CD8-positive, alpha-beta memory T cell (primary cell): ENCODE results near the gene C2CD4D. TPM values are rescaled to one million over a fixed set of nuclear protein-coding genes. Genes with fewer than 3 reads are reported as not detected.

Experiments
- CTCF ChIA-PET: fragments of 350-600 bp; sonication (Branson Sonifier 250); formaldehyde crosslinking; loops from one replicate; lab custom pipeline; 2021; ENCODE audit warnings: antibody characterized with exemption; lab: Charles Lee
- POLR2A ChIA-PET: fragments of 350-600 bp; sonication (Branson Sonifier 250); formaldehyde crosslinking; loops from one replicate; lab custom pipeline; 2021; ENCODE audit warnings: antibody characterized with exemption; lab: Charles Lee
- DNase-seq, 5 donors: peaks; one replicate each; pipeline versions ENCODE4 v3.0.0 to v3.0.0-alpha.2; 2020 to 2022; ENCODE audit warnings: mixed read lengths in 1 of 5
- H3K27ac ChIP-seq: one replicate; pipeline ENCODE4 v1.7.0; 2013; ENCODE audit warnings: low read depth, mild to moderate bottlenecking, low read length, moderate library complexity
- H3K27me3 ChIP-seq: 2 replicates; pipeline ENCODE4 v1.7.0; 2013; ENCODE audit warnings: low read length, mild to moderate bottlenecking; ENCODE audit not compliant: insufficient read depth, poor library complexity, severe bottlenecking
- H3K36me3 ChIP-seq: 2 replicates; pipeline ENCODE4 v1.7.0; 2013; ENCODE audit warnings: mild to moderate bottlenecking, low read length, moderate library complexity; ENCODE audit not compliant: insufficient read depth
- H3K4me1 ChIP-seq: 2 replicates; pipeline ENCODE4 v1.7.0; 2013; ENCODE audit warnings: mild to moderate bottlenecking, low read length, moderate library complexity; ENCODE audit not compliant: insufficient read depth
- H3K4me3 ChIP-seq: 2 replicates; pipeline ENCODE4 v1.7.0; 2013; ENCODE audit warnings: mild to moderate bottlenecking, low read length
- H3K9me3 ChIP-seq: 2 replicates; pipeline ENCODE4 v1.7.0; 2013; ENCODE audit warnings: mild to moderate bottlenecking, low read length
- H3K27ac Mint-ChIP-seq, 8 donors: one replicate each; pipeline ENCODE4 v1.8.0; 2020 to 2021; ENCODE audit warnings: mixed read lengths in 8 of 8, mild to moderate bottlenecking in 6 of 8, inconsistent platforms in 3 of 8, moderate library complexity in 3 of 8
- H3K27me3 Mint-ChIP-seq, 2 donors: one replicate each; pipeline ENCODE4 v1.8.0; 2020 to 2021; ENCODE audit warnings: mixed read lengths in 2 of 2, mild to moderate bottlenecking in 1 of 2, moderate library complexity in 1 of 2
- H3K36me3 Mint-ChIP-seq, 3 donors: one replicate each; pipeline ENCODE4 v1.8.0; 2020 to 2021; ENCODE audit warnings: mixed read lengths in 3 of 3, inconsistent platforms in 1 of 3, mild to moderate bottlenecking in 1 of 3
- H3K4me1 Mint-ChIP-seq, 3 donors: one replicate each; pipeline ENCODE4 v1.8.0; 2020 to 2021; ENCODE audit warnings: mixed read lengths in 3 of 3, inconsistent platforms in 1 of 3, mild to moderate bottlenecking in 1 of 3
- H3K4me3 Mint-ChIP-seq, 7 donors: one replicate each; pipeline ENCODE4 v1.8.0; 2020 to 2021; ENCODE audit warnings: mixed read lengths in 7 of 7, mild to moderate bottlenecking in 6 of 7, moderate library complexity in 4 of 7, inconsistent platforms in 2 of 7
- H3K9me3 Mint-ChIP-seq, 5 donors: one replicate each; pipeline ENCODE4 v1.8.0; 2020 to 2022; ENCODE audit warnings: mixed read lengths in 5 of 5, mild to moderate bottlenecking in 3 of 5, moderate library complexity in 2 of 5, inconsistent platforms in 1 of 5
- polyA plus RNA-seq: library from polyadenylated mRNA; unstranded; fragments of 300-500 nt; fragmentation: Illumina TruSeq; gene quantifications from one replicate; pipeline ENCODE4 v1.2.3, GENCODE V29; 2021
- total RNA-seq, 2 experiments: library from RNA; stranded (reverse); gene quantifications; one replicate each; pipeline ENCODE4 v1.2.3, GENCODE V29; 2021

Gene C2CD4D
- total and polyA plus RNA-seq, 3 experiments from 2014 or later: 1.9 to 3.7 (median 2.0) TPM

DNA sequence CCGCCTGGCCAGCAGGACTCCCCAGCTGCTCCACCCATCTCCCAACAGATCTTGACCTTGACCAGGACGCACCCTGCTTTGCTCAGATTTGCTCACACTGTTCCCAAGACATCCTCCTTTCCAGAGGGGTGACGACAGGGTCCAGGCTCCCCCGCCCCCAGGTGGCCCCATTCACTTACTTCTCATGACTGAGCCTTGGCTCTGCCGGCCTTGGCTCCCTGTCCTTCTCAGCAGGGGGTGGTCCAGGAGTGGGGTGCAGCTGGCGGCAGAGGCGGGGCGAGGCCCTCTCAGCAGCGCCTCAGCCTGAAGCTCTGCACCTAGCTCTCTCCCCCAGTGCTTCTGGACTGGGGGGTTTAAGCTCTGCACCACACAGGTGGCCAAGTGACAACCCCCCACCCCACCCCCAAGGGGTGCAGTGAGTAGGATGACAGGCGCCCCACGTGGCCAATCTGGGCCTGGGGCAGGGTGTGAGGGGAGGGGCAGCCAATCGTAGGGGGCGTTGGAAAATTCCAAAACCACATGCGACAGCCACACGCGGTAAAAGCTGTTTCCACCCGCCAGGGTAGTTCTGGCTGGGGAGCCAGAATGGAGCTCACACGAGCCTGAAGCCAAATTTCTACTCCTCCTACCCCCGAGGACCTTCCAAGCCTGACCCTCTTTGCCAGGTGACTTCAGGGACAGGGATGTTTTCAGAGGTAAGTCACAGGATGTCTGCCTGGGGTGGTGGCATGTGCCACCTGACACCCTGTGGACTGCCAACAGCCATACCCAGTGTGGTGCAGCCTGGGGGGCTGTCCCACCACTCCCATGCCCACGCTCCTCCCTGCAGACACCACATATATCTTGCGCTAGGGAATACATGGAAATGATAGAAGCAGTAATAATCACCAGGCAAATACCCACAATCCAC, 13.6 kb downstream of the C2CD4D start:
- POLR2A ChIA-PET: interaction anchor here (0.5 kb wide), 1 partner anchor 79 kb away, joined by 3 read pairs; no protein-coding TSS in a partner anchor
- H3K9me3 ChIP-seq: no peaks in the 10 kb centered on the region
- no peaks in the 10 kb centered on the region for H3K36me3 ChIP-seq
- CTCF ChIA-PET: interaction anchor here (1.4 kb wide), 1 partner anchor 15 kb away, joined by 4 read pairs; no protein-coding TSS in a partner anchor
- H3K27ac ChIP-seq: no peak overlapping the region
- Mint-ChIP-seq H3K4me3 (peak overlapping the region; percentile 53 to 97 (median 87)), H3K9me3 (no peaks in the 10 kb centered on the region), H3K27me3 (no peaks in the 10 kb centered on the region), H3K36me3 (peaks cover 0 to 8% (median 0%) of the 10 kb centered on the region in 3 donors), H3K27ac (peak overlapping the region; percentile 70 to 99 (median 90)), H3K4me1 (peaks cover 52 to 62% (median 56%) of the 10 kb centered on the region in 3 donors)
- DNase-seq: peak in 2 of 5 donors; percentile 26 to 56
- H3K4me1 ChIP-seq: peaks cover 55% of the 10 kb centered on the region
- H3K27me3 ChIP-seq: no peaks in the 10 kb centered on the region
- no peak overlapping the region for H3K4me3 ChIP-seq

DNA sequence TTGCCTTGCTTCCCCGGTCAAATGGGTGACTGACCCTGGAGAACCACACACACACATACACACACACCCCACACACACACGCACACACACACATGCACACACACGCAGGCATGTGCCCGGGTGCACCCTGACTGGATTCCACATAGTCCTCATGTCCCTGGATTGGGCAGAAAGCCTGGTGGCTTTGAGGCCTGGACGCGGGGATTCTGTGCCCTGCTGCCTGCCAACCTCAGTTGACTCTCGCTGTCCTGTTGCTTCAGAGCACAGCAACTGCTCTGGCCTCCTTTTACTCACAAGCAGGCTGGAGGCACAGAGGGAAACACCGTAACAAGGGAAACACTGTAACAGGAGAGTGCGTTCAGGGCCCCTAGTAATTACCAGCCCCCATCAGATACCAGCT, 14.4 kb downstream of the C2CD4D start:
- H3K27me3 ChIP-seq: no peaks in the 10 kb centered on the region
- no peaks in the 10 kb centered on the region for H3K36me3 ChIP-seq
- CTCF ChIA-PET: interaction anchor here (1.4 to 1.5 kb wide), 2 partner anchors 11 to 14 kb away, joined by 4 to 7 read pairs; no protein-coding TSS in a partner anchor
- peaks cover 55% of the 10 kb centered on the region for H3K4me1 ChIP-seq
- Mint-ChIP-seq H3K36me3 (peaks cover 0 to 8% (median 0%) of the 10 kb centered on the region in 3 donors), H3K27ac (peak overlapping the region in 7 of 8 donors; percentile 70 to 98 (median 88)), H3K27me3 (no peaks in the 10 kb centered on the region), H3K4me3 (peak overlapping the region; percentile 38 to 97 (median 87)), H3K9me3 (no peaks in the 10 kb centered on the region), H3K4me1 (peaks cover 52 to 62% (median 57%) of the 10 kb centered on the region in 3 donors)
- no peak overlapping the region for H3K4me3 ChIP-seq
- POLR2A ChIA-PET: no interaction called here
- H3K27ac ChIP-seq: no peak overlapping the region
- no peak for DNase-seq
- no peaks in the 10 kb centered on the region for H3K9me3 ChIP-seq

DNA sequence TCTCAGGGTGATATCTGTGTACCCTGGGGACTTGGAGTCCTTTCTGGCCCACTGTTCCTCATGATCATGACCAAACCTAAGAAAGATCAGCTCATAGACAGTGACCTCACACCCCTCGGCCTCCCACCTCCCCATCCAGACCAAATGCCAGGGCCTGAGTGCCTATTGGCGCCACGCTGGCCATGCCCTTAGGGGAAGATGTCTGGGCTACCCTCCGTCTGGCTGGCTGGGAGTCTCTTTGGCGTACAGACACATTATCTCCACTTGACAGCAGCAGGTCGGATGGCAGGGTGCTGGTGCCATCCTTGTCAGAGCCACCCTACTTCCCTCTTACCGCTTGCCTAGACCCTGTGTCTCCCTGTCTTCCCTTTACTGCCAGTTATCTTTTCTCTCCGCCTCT, 16.4 kb downstream of the C2CD4D start:
- Mint-ChIP-seq H3K27me3 (no peaks in the 10 kb centered on the region), H3K9me3 (no peaks in the 10 kb centered on the region), H3K4me3 (peak overlapping the region; percentile 1 to 97 (median 87)), H3K27ac (peak overlapping the region in 7 of 8 donors; percentile 24 to 98 (median 89)), H3K4me1 (peaks cover 49 to 58% (median 57%) of the 10 kb centered on the region in 3 donors), H3K36me3 (peaks cover 0 to 8% (median 0%) of the 10 kb centered on the region in 3 donors)
- Histone ChIP-seq H3K4me3 (no peak overlapping the region), H3K36me3 (no peaks in the 10 kb centered on the region), H3K9me3 (no peaks in the 10 kb centered on the region), H3K27ac (no peak overlapping the region), H3K4me1 (peaks cover 45% of the 10 kb centered on the region), H3K27me3 (no peaks in the 10 kb centered on the region)
- no peak for DNase-seq
- CTCF ChIA-PET: interaction anchor here (1.0 kb wide), 1 partner anchor 14 kb away, joined by 3 read pairs; no protein-coding TSS in a partner anchor
- POLR2A ChIA-PET: no interaction called here

DNA sequence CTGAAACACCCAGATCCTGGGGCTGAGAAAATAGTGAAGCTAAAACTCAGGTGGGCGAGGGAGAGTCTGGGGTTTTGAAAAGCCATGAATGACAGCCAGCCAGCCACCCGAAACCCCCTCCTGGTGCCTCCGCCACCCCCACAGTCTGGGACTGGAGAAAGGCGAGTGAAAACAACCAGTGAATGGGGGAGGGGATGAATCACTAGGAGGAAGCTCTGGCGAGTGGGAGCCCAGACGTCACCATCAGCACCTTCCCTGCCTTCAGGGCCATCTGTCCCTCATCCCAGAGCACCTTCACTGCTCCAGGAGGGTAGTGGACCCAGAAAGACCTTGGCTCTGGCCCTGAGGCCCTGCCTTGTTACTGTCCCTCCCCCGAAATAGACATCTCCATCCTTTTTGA, 17.2 kb downstream of the C2CD4D start:
- Mint-ChIP-seq H3K9me3 (no peaks in the 10 kb centered on the region), H3K4me3 (peak overlapping the region; percentile 29 to 97 (median 87)), H3K27me3 (no peaks in the 10 kb centered on the region), H3K36me3 (peaks cover 0 to 8% (median 0%) of the 10 kb centered on the region in 3 donors), H3K27ac (peak overlapping the region in 7 of 8 donors; percentile 54 to 98 (median 89)), H3K4me1 (peaks cover 51 to 58% (median 58%) of the 10 kb centered on the region in 3 donors)
- ChIA-PET POLR2A (no interaction called here), CTCF (interaction anchor here (2.0 kb wide), 1 partner anchor 11 kb away, joined by 7 read pairs; no protein-coding TSS in a partner anchor)
- no peaks in the 10 kb centered on the region for H3K36me3 ChIP-seq
- no peak overlapping the region for H3K4me3 ChIP-seq
- no peaks in the 10 kb centered on the region for H3K27me3 ChIP-seq
- H3K9me3 ChIP-seq: no peaks in the 10 kb centered on the region
- H3K27ac ChIP-seq: no peak overlapping the region
- no peak for DNase-seq
- H3K4me1 ChIP-seq: peaks cover 41% of the 10 kb centered on the region

DNA sequence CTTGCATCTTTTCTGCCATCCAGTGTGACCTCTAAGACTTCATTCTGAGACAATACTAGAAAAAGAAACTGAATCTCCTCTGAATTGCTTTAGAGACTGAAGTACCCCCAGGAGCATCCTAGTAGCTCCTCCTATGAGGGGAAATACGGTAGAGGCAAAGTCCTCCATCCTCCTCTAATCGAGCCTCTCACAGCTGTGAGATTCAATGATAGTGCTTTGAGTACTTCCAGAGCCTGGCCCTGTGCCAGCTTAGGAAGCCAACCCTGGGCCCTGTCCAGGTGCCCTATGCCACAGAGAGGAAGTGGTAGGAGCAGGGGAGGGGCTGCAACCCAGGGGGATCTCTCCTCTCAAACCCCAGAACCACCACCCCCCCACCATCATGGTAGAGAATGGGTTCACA, 18.7 kb downstream of the C2CD4D start:
- ChIA-PET CTCF (interaction anchor here (2.0 to 2.4 kb wide), 2 partner anchors 10 to 16 kb away, joined by 7 to 12 read pairs; no protein-coding TSS in a partner anchor), POLR2A (interaction anchor here (0.8 kb wide), 1 partner anchor 9 kb away, joined by 3 read pairs; no protein-coding TSS in a partner anchor)
- Histone ChIP-seq H3K4me3 (no peak overlapping the region), H3K27ac (no peak overlapping the region), H3K9me3 (no peaks in the 10 kb centered on the region), H3K27me3 (no peaks in the 10 kb centered on the region), H3K4me1 (peaks cover 44% of the 10 kb centered on the region), H3K36me3 (no peaks in the 10 kb centered on the region)
- H3K4me3 Mint-ChIP-seq: peak overlapping the region in 6 of 7 donors; percentile 71 to 97 (median 86)
- peaks cover 59 to 68% (median 66%) of the 10 kb centered on the region in 3 donors for H3K4me1 Mint-ChIP-seq
- no peaks in the 10 kb centered on the region for H3K9me3 Mint-ChIP-seq
- H3K27me3 Mint-ChIP-seq: no peaks in the 10 kb centered on the region
- peak overlapping the region; percentile 16 to 98 (median 90) for H3K27ac Mint-ChIP-seq
- peak in 1 of 5 donors; percentile 24 for DNase-seq
- peaks cover 0 to 12% (median 4%) of the 10 kb centered on the region in 3 donors for H3K36me3 Mint-ChIP-seq

DNA sequence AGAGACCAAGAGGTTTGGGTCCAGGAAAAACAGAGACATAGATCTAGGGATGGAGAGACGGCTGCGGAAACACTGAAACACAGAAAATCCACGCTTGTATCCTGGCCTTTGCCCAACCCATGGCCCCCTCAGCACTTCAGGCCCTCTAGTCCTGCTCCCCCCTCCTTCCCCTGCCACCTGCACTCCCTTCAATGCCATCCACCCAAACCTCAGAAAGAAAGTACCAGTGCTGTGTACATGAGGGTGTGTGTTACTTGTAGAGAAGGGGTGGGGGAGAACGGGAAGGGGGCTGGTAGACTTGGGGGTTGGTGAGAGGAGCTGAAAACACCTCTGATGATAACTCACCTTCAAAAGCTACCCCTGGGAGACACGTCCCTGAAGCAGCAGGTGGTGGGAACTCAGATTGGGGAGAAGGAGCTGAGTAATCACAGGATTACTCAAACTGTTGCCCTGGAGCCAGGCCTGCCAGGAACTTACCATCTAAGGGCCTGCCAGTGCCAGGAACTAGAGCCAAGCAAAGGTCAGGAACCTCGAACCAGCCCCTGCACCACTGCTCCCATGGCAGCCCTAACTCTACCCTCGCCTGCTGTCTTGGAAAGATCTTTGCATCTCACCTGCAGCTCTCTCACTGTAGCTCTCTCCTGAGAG, 19.5 kb downstream of the C2CD4D start:
- no peak for DNase-seq
- Mint-ChIP-seq H3K4me3 (peak overlapping the region in 6 of 7 donors; percentile 71 to 97 (median 86)), H3K27me3 (no peaks in the 10 kb centered on the region), H3K36me3 (peaks cover 0 to 11% (median 4%) of the 10 kb centered on the region in 3 donors), H3K27ac (peak overlapping the region in 7 of 8 donors; percentile 86 to 98 (median 91)), H3K9me3 (no peaks in the 10 kb centered on the region), H3K4me1 (peaks cover 65 to 73% (median 70%) of the 10 kb centered on the region in 3 donors)
- no peaks in the 10 kb centered on the region for H3K27me3 ChIP-seq
- POLR2A ChIA-PET: interaction anchor here (0.8 to 1.1 kb wide), 2 partner anchors 10 to 57 kb away, joined by 3 read pairs; partner anchors contain the start of gene MRPL9
- no peak overlapping the region for H3K27ac ChIP-seq
- H3K9me3 ChIP-seq: no peaks in the 10 kb centered on the region
- peaks cover 50% of the 10 kb centered on the region for H3K4me1 ChIP-seq
- no peak overlapping the region for H3K4me3 ChIP-seq
- H3K36me3 ChIP-seq: no peaks in the 10 kb centered on the region
- CTCF ChIA-PET: interaction anchor here (2.4 kb wide), 1 partner anchor 16 kb away, joined by 12 read pairs; no protein-coding TSS in a partner anchor

DNA sequence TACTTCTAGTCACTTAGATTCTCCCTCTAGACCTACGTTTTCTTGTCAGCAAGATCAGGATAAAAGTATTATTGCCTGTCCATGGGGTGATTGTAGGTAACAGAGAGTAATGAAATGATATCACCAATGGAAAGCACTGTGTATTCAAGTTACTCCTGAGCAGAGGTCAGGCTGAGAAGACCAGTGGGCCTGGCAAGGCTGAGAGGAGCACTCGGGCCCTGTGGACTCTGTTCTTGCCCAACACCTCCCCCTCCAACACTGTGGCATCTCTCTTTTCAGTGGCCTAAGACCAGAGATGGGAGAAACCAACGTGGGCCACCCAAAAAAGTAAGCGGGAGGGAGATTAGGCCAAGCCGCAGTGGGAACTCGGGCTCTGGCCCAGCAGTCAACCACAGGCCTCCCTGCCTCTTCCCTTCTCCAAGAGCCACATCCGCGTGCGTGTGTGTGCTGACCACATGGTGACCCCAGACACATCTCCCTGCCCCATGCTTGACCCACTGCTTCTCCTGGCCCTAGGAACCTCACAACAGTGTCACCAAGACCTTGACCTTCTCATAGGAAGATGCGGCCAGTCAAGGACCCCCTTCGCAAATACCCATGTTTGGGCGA, 20.3 kb downstream of the C2CD4D start:
- Mint-ChIP-seq H3K9me3 (no peaks in the 10 kb centered on the region), H3K27me3 (no peaks in the 10 kb centered on the region), H3K36me3 (peaks cover 0 to 4% (median 4%) of the 10 kb centered on the region in 3 donors), H3K27ac (peak overlapping the region in 7 of 8 donors; percentile 86 to 98 (median 91)), H3K4me1 (peaks cover 72 to 81% (median 77%) of the 10 kb centered on the region in 3 donors), H3K4me3 (peak overlapping the region in 6 of 7 donors; percentile 71 to 97 (median 86))
- Histone ChIP-seq H3K4me3 (no peak overlapping the region), H3K27ac (no peak overlapping the region), H3K36me3 (no peaks in the 10 kb centered on the region), H3K9me3 (no peaks in the 10 kb centered on the region), H3K4me1 (peaks cover 57% of the 10 kb centered on the region), H3K27me3 (no peaks in the 10 kb centered on the region)
- POLR2A ChIA-PET: interaction anchor here (1.1 kb wide), 1 partner anchor 56 kb away, joined by 3 read pairs; the partner anchor contains the start of gene MRPL9
- no peak for DNase-seq
- CTCF ChIA-PET: interaction anchor here (1.5 to 2.4 kb wide), 2 partner anchors 17 kb away, joined by 3 to 12 read pairs; no protein-coding TSS in a partner anchor
